Measurements from ENCODE around the gene ZNF670.
A peak's percentile ranks its signal among the peaks of the same experiment; 100 is the strongest.

Gene ZNF670

GRCh38 chr1:247103859-247104591, 25.4 kb upstream of the ZNF670 start, which contains the start of gene ZNF669:
ZNF669 (minus strand) TSS chr1:247104356; CDS start chr1:247104199, 157 bp downstream.
- DNase-seq: peak; percentile 96

GRCh38 chr1:247102381-247102780, 23.8 kb upstream of the ZNF670 start:
- DNase-seq: no peak

DNA sequence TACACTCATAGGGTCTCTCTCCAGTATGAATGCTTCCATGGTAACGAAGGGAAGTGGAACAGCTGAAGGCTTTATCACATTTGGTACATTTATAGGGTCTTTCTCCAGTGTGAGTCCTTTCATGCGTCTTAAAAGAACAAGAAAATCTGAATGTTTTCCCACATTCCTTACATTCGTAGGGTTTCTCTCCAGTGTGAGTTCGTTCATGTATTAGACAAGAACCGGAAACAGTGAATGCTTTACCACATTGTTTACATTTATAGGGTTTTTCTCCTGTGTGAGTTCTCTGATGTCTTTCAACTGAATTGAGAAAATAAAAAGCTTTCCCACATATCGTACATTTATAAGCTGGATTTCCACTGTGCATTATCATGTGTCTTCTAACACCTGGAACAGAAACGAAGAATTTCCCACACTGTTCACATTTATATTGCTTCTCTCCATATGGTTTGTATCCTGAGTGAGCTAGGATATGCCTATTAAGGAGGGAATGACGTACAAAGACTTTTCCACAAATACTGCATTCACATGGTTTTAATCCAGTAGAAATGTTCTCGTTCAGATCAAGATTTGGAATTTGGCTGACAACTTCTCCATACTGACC, 22.2 kb upstream of the ZNF670 start:
- DNase-seq: no peak

DNA sequence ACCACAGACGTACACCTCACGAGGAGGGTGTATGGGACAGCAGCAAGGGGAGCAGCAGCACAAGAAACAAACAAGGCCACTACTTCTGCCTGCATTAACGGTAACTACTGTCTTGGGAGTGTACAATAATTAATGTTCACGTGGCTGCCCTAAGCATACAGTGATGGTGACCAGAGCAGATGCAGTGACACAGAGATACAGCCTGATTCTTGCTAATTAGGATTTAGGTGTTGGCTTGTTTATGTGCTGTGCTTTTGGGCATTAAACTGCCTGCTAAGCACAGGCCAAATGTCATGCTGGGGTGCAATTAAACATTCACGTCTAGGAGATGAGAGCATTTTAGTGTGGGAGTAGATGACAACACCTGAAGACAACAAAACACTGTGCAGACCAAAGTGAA, 18.3 kb upstream of the ZNF670 start:
- no peak for DNase-seq

DNA sequence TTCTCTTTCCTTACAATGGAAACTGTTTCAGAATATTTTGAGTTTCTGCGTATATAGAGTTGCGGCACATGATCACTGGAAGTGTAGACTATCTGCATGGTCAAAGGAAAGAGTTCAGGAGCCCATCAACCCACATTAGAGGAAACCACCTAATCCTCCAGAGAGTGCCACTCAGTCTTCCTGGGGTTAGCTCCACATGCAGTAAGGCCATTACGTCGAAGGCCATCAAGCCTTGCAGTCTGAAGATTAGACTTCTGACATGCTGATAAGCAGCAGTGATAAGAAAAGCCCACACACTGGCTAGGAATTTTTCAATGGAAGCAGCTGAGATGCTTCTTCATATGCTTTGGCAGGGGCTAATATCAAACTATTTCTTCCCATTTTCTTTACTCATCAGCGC, 17.9 kb upstream of the ZNF670 start:
- DNase-seq: no peak

DNA sequence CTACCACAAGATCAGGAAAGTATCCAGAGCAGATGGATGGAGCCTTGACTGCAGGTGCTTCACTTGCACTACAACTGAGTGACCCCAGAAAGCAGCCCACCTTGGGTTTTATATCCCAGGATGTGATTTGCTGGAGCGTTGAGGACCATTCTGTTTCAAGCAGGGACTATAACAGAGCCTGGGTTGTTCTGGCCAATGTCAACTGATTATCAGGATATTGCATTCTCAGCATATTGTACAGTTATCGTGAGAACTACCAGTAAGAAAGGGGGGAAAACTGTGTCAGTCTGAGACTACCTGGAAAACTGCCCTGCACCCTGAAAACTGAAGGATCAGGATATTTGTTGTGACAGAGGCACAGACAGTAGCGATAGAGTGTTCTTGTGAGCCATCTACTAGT, 17.5 kb upstream of the ZNF670 start:
- no peak for DNase-seq

GRCh38 chr1:247090455-247090854, 11.8 kb upstream of the ZNF670 start:
- DNase-seq: no peak

DNA sequence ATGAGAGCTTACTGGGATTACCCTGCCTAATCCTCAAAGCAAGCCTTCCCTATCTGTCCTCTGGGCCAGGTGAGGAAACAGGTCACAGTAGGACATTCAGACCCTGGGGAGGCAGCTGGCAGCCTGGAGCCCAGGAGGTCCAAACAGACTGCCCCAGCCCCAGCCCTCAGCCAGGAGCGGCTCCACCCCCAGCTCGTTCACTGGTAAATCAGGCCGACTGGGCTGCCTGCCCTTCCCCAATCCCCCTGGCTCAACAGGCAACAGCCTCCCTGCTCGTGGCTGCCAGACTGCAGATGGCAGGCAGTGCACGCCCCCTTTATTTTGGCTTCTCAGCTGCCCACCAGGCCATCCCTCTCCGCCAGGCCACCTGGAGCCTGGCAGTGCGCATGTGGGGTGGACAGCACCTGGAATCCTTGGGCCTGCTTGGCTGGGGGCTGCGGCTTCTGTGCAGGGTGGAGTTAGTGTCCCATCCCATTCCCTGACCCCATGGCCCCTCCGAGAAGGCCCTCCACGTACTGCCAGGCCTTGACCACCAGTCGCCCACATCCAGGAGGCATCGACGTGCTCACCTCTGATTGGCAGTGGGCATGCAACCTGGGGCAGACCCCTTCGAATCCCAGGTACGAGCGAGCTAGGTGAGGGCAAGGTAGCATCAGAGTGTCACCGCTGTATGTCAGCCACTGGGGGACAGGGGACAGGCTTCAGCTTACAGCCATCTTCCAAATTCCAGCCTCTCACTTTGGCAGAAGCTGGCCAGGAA, 11.2 kb upstream of the ZNF670 start:
- no peak for DNase-seq

GRCh38 chr1:247088967-247089366, 10.4 kb upstream of the ZNF670 start:
- DNase-seq: no peak

DNA sequence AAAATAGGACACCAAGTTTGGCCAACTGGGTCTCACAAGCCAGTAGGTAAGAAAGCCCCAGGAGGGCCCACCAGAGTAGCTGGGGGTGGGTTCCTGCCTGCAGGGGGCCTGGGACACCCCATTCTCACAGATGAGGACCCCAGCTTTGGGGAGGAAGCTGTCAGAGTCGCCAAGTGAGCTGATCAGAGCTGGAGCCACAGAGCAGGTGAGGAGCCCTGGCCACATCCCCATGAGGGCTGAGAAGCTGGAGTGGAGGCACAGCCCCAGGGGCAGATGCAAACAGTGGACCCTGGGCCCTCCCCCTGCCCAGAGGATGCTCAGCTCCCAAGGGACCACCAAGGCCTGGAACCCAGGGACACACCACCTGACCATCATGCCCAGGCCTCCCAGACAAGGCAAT, 8.6 kb upstream of the ZNF670 start:
- no peak for DNase-seq

DNA sequence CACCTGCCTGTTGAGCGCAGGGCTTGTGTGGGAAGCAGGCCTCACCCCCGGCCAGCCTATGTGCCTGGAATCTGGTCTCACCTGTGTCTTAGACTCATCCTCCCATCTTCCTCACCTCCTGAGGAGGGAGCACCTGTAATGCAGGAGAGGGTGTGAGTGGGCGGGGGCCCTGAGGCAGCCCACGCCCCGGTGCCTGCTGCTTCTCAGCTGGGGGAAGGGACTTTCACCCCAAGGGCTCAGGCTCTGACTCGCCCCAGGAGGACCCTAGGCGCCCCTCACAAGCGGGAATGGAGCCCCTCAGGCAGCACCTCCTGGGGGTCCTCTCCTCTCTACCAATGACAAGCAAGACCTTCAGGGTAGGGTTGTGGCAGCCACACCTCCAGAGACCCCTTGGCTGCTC, 6.7 kb upstream of the ZNF670 start:
- DNase-seq: no peak

DNA sequence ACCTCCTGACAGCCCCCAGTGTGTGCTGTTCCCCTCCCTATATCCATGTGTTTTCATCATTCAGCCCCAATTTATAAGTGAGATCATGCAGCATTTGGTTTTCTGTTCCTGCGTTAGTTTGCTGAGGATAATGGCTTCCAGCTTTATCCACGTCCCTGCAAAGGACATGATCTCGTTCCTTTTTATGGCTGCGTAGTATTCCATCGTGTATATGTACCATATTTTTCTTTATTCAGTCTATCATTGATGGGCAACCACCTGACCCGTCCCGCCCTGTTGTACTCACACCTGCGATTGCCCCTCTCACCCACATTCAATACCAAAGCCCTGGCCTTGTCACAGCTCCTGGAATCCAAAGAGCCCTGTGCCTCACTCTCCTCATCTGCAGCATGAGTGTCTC, 6.2 kb upstream of the ZNF670 start:
- no peak for DNase-seq

DNA sequence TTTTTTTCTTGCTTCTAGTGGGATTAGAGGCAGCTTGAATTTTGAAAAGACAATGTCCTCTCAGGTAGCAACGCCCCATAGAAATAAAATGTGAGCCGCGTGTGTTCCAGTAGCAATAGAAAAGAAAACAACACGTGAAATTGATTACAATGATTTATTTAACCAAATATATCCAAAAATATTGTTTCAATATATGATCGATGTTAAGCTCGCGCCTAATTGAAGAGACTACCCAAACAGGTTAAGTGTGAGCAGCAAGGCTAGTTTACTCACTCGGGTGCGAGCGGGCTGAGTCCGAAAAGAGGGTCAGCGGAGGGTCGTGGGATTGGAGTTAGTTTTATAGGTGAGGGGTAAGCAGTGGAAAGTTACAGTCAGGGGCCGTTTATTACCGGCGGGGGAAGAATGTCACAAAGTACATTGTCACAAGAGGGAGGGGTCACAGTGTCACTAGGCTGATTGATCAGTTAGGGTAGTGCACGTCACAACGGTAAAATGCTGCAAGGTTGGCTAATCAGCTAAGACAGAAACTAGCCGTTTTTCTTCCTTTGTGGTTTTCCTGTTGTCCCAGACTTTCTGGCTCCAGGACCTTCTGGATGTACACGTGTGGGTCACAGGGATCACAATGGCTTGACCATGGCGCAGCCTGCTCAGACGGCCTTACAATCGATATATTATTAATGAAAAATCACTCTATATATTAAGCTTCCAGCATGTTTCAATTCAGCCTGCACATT, 697 bp upstream of the ZNF670 start:
- peak; percentile 12 for DNase-seq

- DNase-seq: no peak
Measured at GRCh38 chr1:247077876-247078257, 744 bp downstream of the ZNF670 start.

GRCh38 chr1:247077213-247077612, 1.4 kb downstream of the ZNF670 start:
- DNase-seq: no peak

DNA sequence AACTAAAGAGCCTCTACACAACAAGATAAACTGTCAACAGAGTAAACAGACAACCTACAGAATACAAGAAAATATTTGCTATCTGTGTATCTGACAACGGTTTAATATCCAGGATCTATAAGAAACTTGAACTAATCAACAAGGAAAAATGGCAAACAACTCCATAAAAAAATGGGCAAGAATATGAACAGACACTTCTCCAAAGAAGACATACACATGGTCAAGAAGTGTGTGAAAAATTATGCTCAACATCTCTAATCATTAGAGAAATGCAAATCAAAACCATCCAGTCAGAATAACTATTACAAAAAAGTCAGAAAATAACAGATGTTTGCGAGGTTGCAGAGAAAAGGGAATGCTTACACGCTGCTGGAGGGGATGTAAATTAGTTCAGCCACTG, 8.0 kb downstream of the ZNF670 start:
- DNase-seq: no peak

DNA sequence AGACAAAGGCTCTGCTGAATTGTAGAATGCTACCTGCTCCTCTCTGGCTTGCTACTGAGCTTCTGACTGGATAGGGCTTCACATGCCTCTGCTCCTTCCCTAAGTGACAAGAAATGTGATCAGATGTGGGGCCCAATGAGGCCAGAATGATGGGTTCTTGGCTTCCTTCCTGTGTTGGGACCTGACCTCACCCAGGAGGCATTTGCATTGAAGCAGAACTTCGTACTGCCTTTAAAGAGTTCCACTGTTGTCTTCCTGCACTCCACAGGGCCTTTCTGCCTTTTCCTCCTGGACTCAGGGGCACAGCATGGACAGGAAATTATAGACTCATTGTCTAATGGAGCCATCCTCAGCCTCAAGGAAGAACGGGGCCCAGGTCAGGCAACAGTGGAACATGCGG, 14.3 kb downstream of the ZNF670 start:
- DNase-seq: no peak

- DNase-seq: no peak
Measured at GRCh38 chr1:247060771-247061170, 17.8 kb downstream of the ZNF670 start.

GRCh38 chr1:247056071-247056470, 22.5 kb downstream of the ZNF670 start:
- DNase-seq: no peak

- no peak for DNase-seq
Measured at GRCh38 chr1:247054992-247055415, 23.6 kb downstream of the ZNF670 start.

DNA sequence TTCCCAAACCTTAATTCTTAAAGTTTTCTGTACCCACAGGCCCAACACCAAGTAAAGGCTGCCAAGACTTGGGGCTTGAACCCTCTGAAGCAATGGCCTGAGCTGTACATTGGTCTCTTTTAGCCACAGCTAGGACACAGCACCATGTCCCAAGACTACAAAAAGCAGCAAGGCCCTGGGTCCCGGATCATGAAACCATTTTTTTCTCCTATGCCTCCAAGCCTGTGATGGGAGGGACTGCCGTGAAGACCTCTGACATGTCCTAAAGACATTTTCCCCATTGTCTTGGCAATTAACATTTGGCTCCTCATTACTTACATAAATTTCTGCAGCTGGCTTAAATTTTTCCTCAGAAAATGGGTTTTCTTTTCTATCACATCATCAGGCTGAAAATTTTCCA, 30.9 kb downstream of the ZNF670 start:
- no peak for DNase-seq

- no peak for DNase-seq
Measured at GRCh38 chr1:247047260-247047659, 31.4 kb downstream of the ZNF670 start.

- no peak for DNase-seq
Measured at GRCh38 chr1:247043406-247043805, 35.2 kb downstream of the ZNF670 start.
